Colonic mucosa (tissue), 4 donors: ENCODE data around the gene OR51A4. TPM values are rescaled to one million over a fixed set of nuclear protein-coding genes. Genes with fewer than 3 reads are reported as not detected.
"Not testable (repeated sequence)": the region's sequence is repeated elsewhere in the genome, so short reads cannot be mapped to it uniquely, and the experiment has no call there.

Experiments used
- DNase-seq: peaks from one replicate; pipeline ENCODE4 v3.0.0-alpha.2; 2020
- H3K27ac ChIP-seq: fragments of 200-600 bp; one replicate; pipeline ENCODE4 v1.8.0; 2021
- H3K27me3 ChIP-seq: fragments of 200-600 bp; one replicate; pipeline ENCODE4 v1.8.0; 2021
- H3K36me3 ChIP-seq: fragments of 200-600 bp; one replicate; pipeline ENCODE4 v1.8.0; 2021
- H3K4me1 ChIP-seq: fragments of 200-600 bp; one replicate; pipeline ENCODE4 v1.8.0; 2021; ENCODE audit warnings: mild to moderate bottlenecking
- H3K4me3 ChIP-seq: fragments of 200-600 bp; one replicate; pipeline ENCODE4 v1.8.0; 2021
- H3K9ac ChIP-seq, 2 donors: one replicate each; pipeline ENCODE4 v1.7.0; 2013; ENCODE audit warnings: control low read depth in 2 of 2, low read depth in 2 of 2, low read length in 2 of 2
- H3K9me3 ChIP-seq: fragments of 200-600 bp; one replicate; pipeline ENCODE4 v1.8.0; 2021
- CTCF ChIP-seq: fragments of 200-600 bp; IDR thresholded peaks from one replicate; pipeline ENCODE4 v1.8.0; 2022; ENCODE audit warnings: antibody characterized with exemption, mild to moderate bottlenecking
- intact Hi-C: fragments of 100-400 bp; cut with DNase I; formaldehyde crosslinking; loops from one replicate; pipeline ENCODE4 v1.14.1; 2022
- total RNA-seq, 2 donors: library from RNA; stranded (reverse); fragmentation: NEBNext Ultra II Directional in 1 of 2; extraction: Animal tissue kit (Norgen Biotek cat#: 25700) in 1 of 2; gene quantifications; one replicate each; pipeline ENCODE4 v1.2.1, GENCODE V29; 2021
- donor health status: healthy.
- donor health status: DM: no; HTN: no; CAD: no.
- donor health status: DM: no; HTN: no; CAD: no.

OR51A4 gene
- total RNA-seq, 2 donors from 2014 or later = not detected

GRCh38 chr11:4979036-4979435, 31.6 kb upstream of the OR51A4 start:
- no peak for DNase-seq
- Histone ChIP-seq H3K9me3 (no peaks in the 10 kb centered on the region), H3K9ac (no peak overlapping the region), H3K27me3 (no peaks in the 10 kb centered on the region), H3K4me1 (no peaks in the 10 kb centered on the region), H3K4me3 (no peak overlapping the region), H3K27ac (no peak overlapping the region), H3K36me3 (no peaks in the 10 kb centered on the region)
- intact Hi-C loops = no loop called here
- no peak for TF ChIP-seq CTCF

- H3K27me3 ChIP-seq = no peaks in the 10 kb centered on the region
- intact Hi-C loops = no loop called here
- no peak overlapping the region for H3K9ac ChIP-seq
- H3K4me3 ChIP-seq = no peak overlapping the region
- no peak for TF ChIP-seq CTCF
- no peaks in the 10 kb centered on the region for H3K36me3 ChIP-seq
- no peaks in the 10 kb centered on the region for H3K4me1 ChIP-seq
- no peaks in the 10 kb centered on the region for H3K9me3 ChIP-seq
- no peak for DNase-seq
- H3K27ac ChIP-seq = no peak overlapping the region
Measured at GRCh38 chr11:4975436-4975835, 28.0 kb upstream of the OR51A4 start.

DNA sequence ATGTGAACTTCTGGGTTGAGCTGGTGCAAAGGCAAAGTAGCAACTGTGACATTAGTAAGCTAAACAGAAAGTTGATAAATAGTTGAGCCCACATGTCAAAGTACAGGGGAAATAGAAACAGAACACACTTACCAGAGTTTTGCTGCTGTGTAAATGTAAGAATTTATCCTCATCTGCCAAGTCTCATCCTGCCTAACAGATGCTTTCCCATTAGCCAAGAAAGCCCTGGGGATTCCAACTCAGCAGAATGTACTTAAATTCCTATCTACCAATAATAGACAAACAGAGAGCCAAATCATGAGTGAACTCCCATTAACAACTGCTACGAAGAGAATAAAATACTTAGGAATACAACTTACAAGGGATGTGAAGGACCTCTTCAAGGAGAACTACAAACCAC, 15.4 kb upstream of the OR51A4 start:
- Histone ChIP-seq H3K27me3 (no peaks in the 10 kb centered on the region), H3K9me3 (no peaks in the 10 kb centered on the region), H3K4me3 (no peak overlapping the region), H3K9ac (no peak overlapping the region), H3K4me1 (no peaks in the 10 kb centered on the region), H3K27ac (no peak overlapping the region), H3K36me3 (no peaks in the 10 kb centered on the region)
- DNase-seq = no peak
- intact Hi-C loops = no loop called here
- TF ChIP-seq CTCF = no peak

- Histone ChIP-seq H3K4me3 (no peak overlapping the region), H3K9ac (no peak overlapping the region), H3K27me3 (no peaks in the 10 kb centered on the region), H3K4me1 (no peaks in the 10 kb centered on the region), H3K27ac (no peak overlapping the region), H3K36me3 (no peaks in the 10 kb centered on the region), H3K9me3 (no peaks in the 10 kb centered on the region)
- DNase-seq = no peak
- intact Hi-C loops = no loop called here
- no peak for TF ChIP-seq CTCF
Measured at GRCh38 chr11:4960877-4961276, 13.5 kb upstream of the OR51A4 start.

DNA sequence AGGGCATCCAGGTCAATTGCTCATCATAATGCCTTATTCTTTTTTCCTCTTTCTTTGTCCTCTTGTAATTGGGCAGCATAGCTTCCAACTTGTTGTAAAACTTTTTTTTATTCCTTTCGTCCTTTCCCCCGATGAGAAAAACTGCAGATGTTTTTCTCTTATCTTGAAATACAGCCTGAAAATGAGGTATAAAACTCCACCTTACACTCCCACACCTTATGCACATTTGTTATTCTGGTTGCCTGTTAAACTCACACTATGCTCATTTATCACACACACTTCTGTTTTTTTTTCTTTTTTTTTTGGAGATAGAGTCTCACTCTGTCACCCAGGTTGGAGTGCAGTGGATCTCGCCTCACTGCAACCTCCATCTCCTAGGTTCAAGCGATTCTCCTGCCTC, 10.0 kb upstream of the OR51A4 start:
- Histone ChIP-seq H3K27ac (no peak overlapping the region), H3K36me3 (no peaks in the 10 kb centered on the region), H3K4me1 (no peaks in the 10 kb centered on the region), H3K27me3 (no peaks in the 10 kb centered on the region), H3K9me3 (no peaks in the 10 kb centered on the region), H3K4me3 (no peak overlapping the region), H3K9ac (no peak overlapping the region)
- TF ChIP-seq CTCF = no peak
- DNase-seq = no peak
- intact Hi-C loops = no loop called here

- H3K9me3 ChIP-seq, intact Hi-C loops, DNase-seq, H3K27ac ChIP-seq, H3K36me3 ChIP-seq, H3K27me3 ChIP-seq, H3K4me1 ChIP-seq, H3K4me3 ChIP-seq, H3K9ac ChIP-seq: not testable (repeated sequence)
Measured at GRCh38 chr11:4955613-4956012, 8.2 kb upstream of the OR51A4 start, which contains the start of gene OR51A2. TSS of gene OR51A2 (minus strand) at chr11:4955713. CDS start at chr11:4955713, 0 bp downstream.
